ENCODE results near the gene VIM.

VIM gene

DNA sequence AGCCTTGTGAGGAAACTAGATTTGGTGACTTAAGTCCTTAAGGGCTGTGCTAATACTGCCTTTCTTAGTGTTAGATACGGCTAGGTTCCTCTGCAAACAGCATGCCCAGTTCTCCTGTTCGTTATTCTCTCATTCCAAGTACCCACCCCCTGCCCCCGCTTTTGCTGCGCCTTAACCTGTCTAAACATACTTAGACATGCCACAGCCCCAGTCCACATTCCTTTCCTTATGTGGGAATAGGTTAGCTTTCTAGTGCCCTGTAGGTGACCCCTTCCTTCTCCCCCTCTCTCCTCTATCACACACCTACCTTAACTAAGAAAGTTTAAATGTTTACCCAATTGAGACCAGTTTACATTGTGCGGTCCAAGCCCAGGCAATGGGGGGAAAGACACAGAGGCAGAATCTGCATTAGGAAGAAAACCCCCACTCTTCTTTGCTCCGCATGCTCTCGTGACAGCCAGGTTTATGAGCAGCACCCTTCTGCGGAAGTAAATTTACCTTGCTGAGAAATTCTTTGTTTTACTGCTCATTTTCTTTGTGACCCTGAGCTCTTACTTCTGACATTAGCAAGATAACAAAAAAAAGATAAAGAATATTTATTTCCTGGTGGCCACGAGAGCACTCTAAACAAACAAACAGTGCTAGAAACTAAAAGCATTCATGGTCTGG is 48.8 kb downstream of the VIM start:
- H3K9me3 ChIP-seq (ENCODE audit: low read length), result no peaks in the 10 kb centered on the region
- H3K4me3 ChIP-seq (ENCODE audit: low read depth, low read length, poor library complexity, severe bottlenecking), result no peak overlapping the region
- no peaks in the 10 kb centered on the region for H3K79me2 ChIP-seq (ENCODE audit: insufficient read depth, low read length)
- no peak overlapping the region for H3K27ac ChIP-seq (ENCODE audit: low read depth, low read length, poor library complexity, severe bottlenecking)
- H3K4me1 ChIP-seq (ENCODE audit: insufficient read depth, low read length, severe bottlenecking), result no peaks in the 10 kb centered on the region
- no peak overlapping the region for H3K9ac ChIP-seq (ENCODE audit: low read length)
- no peaks in the 10 kb centered on the region for H3K27me3 ChIP-seq (ENCODE audit: insufficient read depth, low read length)
- TF ChIP-seq CTCF (IDR thresholded peaks at IDR 0.05; ENCODE audit: low read length) (no peak), EZH2 (IDR thresholded peaks at IDR 0.05; ENCODE audit: borderline replicate concordance, low read length) (no peak)
- no peaks in the 10 kb centered on the region for H3K36me3 ChIP-seq (ENCODE audit: insufficient read depth, low read length)
- no peaks in the 10 kb centered on the region for H3F3A ChIP-seq (ENCODE audit: insufficient read depth, low read length)
- H4K20me1 ChIP-seq (ENCODE audit: insufficient read depth, low read length), result no peaks in the 10 kb centered on the region
- H3K9me2 ChIP-seq (ENCODE audit: low read depth, low read length), result no peaks in the 10 kb centered on the region
- no peak overlapping the region for H3K4me2 ChIP-seq (ENCODE audit: low read length)
- no peak overlapping the region for H2AFZ ChIP-seq (ENCODE audit: low read length)

GRCh38 chr10:17278607-17279240 is 50.7 kb downstream of the VIM start:
- TF ChIP-seq CTCF (IDR thresholded peaks at IDR 0.05; ENCODE audit: low read length) (no peak), EZH2 (IDR thresholded peaks at IDR 0.05; ENCODE audit: borderline replicate concordance, low read length) (no peak)
- H3K9me3 ChIP-seq (ENCODE audit: low read length), result no peaks in the 10 kb centered on the region

DNA sequence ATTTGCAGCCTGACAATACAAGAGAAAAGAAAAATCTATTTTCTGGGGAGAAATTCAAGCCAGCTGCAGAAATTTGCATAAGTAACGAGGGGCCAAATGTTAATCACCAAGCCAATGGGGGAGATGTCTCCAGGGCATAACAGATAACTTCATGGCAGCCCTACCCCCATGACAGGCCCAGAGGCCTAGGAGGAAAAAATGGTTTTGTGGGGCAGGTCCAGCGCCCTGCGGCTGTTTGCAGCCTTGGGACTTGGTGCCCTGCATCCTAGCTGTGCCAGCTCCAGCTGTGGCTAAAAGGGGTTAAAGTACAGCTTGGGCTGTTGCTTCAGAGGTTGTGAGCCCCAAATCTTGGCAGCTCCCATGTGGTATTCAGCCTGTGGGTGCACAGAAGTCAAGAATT is 54.3 kb downstream of the VIM start:
- TF ChIP-seq EZH2 (IDR thresholded peaks at IDR 0.05; ENCODE audit: borderline replicate concordance, low read length) (no peak), CTCF (IDR thresholded peaks at IDR 0.05; ENCODE audit: low read length) (no peak)
- H3K4me1 ChIP-seq (ENCODE audit: insufficient read depth, low read length, severe bottlenecking), result no peaks in the 10 kb centered on the region
- no peaks in the 10 kb centered on the region for H3K79me2 ChIP-seq (ENCODE audit: insufficient read depth, low read length)
- no peak overlapping the region for H3K9ac ChIP-seq (ENCODE audit: low read length)
- no peaks in the 10 kb centered on the region for H3F3A ChIP-seq (ENCODE audit: insufficient read depth, low read length)
- no peaks in the 10 kb centered on the region for H3K9me3 ChIP-seq (ENCODE audit: low read length)
- no peak overlapping the region for H2AFZ ChIP-seq (ENCODE audit: low read length)
- H3K4me2 ChIP-seq (ENCODE audit: low read length), result no peak overlapping the region
- H3K4me3 ChIP-seq (ENCODE audit: low read depth, low read length, poor library complexity, severe bottlenecking), result no peak overlapping the region
- H3K27me3 ChIP-seq (ENCODE audit: insufficient read depth, low read length), result no peaks in the 10 kb centered on the region
- no peaks in the 10 kb centered on the region for H4K20me1 ChIP-seq (ENCODE audit: insufficient read depth, low read length)
- no peaks in the 10 kb centered on the region for H3K9me2 ChIP-seq (ENCODE audit: low read depth, low read length)
- no peaks in the 10 kb centered on the region for H3K36me3 ChIP-seq (ENCODE audit: insufficient read depth, low read length)
- H3K27ac ChIP-seq (ENCODE audit: low read depth, low read length, poor library complexity, severe bottlenecking), result no peak overlapping the region

More at GRCh38 chr10:17278607-17279240, 50.7 kb downstream of the VIM start:
- Histone ChIP-seq H3K27me3 (ENCODE audit: insufficient read depth, low read length) (no peaks in the 10 kb centered on the region), H4K20me1 (ENCODE audit: insufficient read depth, low read length) (no peaks in the 10 kb centered on the region), H3K36me3 (ENCODE audit: insufficient read depth, low read length) (no peaks in the 10 kb centered on the region), H3K4me2 (ENCODE audit: low read length) (no peak overlapping the region), H2AFZ (ENCODE audit: low read length) (no peak overlapping the region), H3K4me1 (ENCODE audit: insufficient read depth, low read length, severe bottlenecking) (no peaks in the 10 kb centered on the region), H3K79me2 (ENCODE audit: insufficient read depth, low read length) (no peaks in the 10 kb centered on the region), H3K9me2 (ENCODE audit: low read depth, low read length) (no peaks in the 10 kb centered on the region), H3F3A (ENCODE audit: insufficient read depth, low read length) (no peaks in the 10 kb centered on the region), H3K4me3 (ENCODE audit: low read depth, low read length, poor library complexity, severe bottlenecking) (no peak overlapping the region), H3K27ac (ENCODE audit: low read depth, low read length, poor library complexity, severe bottlenecking) (no peak overlapping the region), H3K9ac (ENCODE audit: low read length) (no peak overlapping the region)
